GM12892 (cell line): ENCODE results near the gene AAGAB.

Experiments used
- POLR2A ChIP-seq: IDR thresholded peaks from 2 replicates; pipeline ENCODE4 v1.6.1; 2011; ENCODE audit warnings: low read depth, low read length, control low read depth
- TAF1 ChIP-seq: IDR thresholded peaks from 2 replicates; pipeline ENCODE4 v1.6.1; 2011; ENCODE audit warnings: low read depth, mild to moderate bottlenecking, control low read depth, low read length, borderline replicate concordance

DNA sequence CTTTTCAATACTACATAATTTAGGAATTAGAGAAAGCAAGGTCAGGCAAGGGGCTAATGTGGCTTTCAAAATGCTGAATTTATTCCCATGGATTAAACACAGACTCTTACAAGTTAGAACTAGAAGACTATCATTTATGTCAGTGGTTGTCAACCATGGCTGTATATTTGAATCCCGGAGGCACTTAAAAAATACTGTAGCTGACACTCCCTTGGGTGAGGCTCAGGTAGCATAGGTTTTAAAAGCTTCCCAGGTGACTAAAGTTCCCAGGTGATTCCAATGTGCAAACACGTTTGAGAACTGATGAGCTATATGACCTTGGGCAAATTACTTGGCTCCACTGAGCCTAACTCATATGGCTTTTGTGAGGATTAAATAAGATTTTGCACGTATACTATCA, 29.6 kb downstream of the AAGAB start:
- TF ChIP-seq TAF1: no peak
- TF ChIP-seq POLR2A: no peak
